Activated CD4-positive, alpha-beta T cell treated with anti-CD3 and anti-CD28 coated beads, Interleukin-2, amount 50 U/mL, for 16 hours (primary cell): ENCODE measurements around the gene KLHL24.
"Not testable (repeated sequence)": the region's sequence is repeated elsewhere in the genome, so short reads cannot be mapped to it uniquely, and the experiment has no call there.

Experiments used
- DNase-seq: peaks from one replicate; pipeline ENCODE4 v3.0.0-alpha.2; 2020

The KLHL24 gene

DNA sequence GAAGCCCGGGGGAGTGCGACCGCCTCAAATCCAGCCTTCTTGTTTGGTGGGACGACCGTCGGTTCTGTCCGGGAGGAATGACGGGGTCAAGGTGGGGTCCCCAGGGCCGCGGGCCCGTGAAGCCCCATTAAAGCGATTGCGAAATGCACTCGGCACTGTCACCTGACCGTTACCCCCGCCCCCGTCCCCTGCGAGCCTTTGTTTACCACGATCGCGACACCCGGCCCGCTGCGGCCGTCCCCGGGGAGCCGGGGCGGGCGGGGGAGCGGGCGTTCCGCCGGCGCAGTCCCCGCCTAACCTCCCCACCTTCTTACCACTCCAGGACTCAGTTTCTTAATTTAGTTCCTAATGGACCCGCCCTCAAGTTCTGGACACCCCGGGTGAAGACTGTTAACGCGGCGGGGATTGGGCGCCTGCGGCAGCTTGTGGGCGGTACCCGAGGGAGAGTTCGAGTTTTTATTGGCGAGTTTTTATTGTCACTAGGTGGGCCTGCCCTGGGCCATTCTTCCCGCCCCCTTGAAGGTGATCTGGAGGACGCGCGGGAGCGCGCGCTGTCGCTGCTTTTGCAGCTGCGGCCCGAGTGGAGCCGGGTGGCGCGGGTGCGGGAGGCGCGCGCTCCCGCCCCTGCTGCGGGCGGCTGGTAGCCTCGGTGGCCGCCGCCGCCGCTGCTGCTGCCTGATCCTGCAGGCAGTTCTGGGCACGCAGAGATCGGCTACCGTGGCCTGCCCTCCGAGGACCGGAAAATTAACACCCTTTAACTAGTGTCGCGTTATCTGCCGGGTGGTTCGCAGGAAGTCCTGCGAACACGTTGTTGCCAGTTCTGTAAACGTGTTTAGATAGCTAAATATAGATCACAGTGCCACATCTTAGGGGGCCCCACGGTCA, 1.0 kb downstream of the KLHL24 start:
- DNase-seq: peak; percentile 97

DNA sequence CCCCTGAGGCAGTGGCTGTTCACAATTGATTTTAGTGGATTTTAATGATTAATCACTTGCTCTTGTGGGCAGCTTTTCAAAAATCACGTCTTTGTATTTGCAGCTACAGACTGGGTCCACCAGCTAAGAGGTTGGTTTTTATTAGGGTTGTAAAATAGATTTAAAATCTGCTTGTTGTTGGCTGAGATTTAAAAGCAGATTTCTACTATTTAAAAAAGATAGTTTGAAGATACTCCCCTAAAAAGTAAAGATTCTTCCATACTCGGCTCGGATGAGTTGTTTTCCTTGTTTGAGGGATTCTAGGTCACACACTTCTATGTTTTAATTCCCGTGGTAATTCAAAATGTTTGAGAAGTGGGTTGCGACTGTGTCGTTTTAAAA, 1.7 kb downstream of the KLHL24 start:
- no peak for DNase-seq

- not testable (repeated sequence) for DNase-seq
These were observed 2.2 kb downstream of the KLHL24 start for GRCh38 chr3:183637633-183638032.

DNA sequence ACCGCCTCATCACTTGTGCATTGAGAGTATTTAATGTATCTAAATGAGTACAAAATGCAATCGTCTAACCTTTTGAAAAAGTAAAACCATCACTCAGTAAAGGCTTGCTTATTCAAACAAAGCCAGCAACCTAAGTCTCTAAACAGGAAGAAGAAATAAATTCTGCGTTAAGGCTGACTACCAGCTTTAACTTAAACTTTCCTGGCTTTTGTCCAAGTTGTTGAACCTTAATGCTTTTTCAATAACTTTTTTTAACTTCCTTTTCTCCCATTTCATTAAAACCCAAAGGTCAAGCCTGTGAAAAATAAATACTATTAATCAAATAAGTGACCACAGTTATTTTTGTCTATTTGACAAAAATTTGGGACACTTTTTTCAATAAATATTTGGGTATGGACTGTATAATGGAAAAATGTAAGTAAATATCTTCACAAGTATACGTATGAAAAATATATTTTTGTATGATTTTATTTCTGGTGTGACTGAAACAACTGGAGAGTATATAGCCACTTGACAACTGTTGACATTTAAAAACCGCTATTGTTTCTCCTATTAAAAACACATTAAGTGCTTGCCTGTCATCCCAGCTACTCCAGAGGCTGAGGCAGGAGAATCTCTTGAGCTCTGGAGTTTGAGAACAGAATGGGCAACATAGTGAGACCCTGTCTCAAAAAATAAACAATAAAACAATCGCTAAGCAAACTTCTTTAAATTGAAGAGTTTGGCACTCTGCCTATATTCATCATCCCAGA, 2.9 kb downstream of the KLHL24 start:
- no peak for DNase-seq

GRCh38 chr3:183640635-183641034, 5.2 kb downstream of the KLHL24 start:
- not testable (repeated sequence) for DNase-seq

GRCh38 chr3:183641882-183642281, 6.5 kb downstream of the KLHL24 start:
- no peak for DNase-seq

- no peak for DNase-seq
These were observed 8.8 kb downstream of the KLHL24 start for GRCh38 chr3:183644244-183644643.

- no peak for DNase-seq
These were observed 9.8 kb downstream of the KLHL24 start for GRCh38 chr3:183645254-183645653.

DNA sequence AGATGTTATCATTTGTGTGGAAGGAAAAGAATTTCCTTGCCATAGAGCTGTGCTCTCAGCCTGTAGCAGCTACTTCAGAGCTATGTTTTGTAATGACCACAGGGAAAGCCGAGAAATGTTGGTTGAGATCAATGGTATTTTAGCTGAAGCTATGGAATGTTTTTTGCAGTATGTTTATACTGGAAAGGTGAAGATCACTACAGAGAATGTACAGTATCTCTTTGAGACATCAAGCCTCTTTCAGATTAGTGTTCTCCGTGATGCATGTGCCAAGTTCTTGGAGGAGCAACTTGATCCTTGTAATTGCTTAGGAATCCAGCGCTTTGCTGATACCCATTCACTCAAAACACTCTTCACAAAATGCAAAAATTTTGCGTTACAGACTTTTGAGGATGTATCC, 15.1 kb downstream of the KLHL24 start:
- DNase-seq: no peak

GRCh38 chr3:183653209-183654064, 18.0 kb downstream of the KLHL24 start:
- DNase-seq: no peak

DNA sequence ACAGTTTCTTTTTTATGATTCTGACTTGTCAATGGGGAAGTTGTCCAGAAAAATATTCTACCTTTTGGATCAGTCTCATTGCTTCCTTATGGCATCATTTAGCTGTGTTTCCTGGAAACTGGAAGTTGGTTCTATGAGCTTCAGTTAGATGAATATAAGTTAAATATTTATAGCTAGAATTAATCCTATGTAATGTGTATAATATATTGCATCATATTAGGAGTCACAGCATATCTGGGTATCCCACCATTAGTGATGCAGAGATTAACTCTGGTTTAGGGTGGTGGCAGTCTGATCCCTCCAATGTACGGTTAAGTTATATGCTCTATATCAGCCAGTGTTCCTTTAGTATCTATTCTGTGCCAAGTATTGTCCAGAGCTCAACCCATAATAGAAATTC, 19.3 kb downstream of the KLHL24 start:
- DNase-seq: no peak

DNA sequence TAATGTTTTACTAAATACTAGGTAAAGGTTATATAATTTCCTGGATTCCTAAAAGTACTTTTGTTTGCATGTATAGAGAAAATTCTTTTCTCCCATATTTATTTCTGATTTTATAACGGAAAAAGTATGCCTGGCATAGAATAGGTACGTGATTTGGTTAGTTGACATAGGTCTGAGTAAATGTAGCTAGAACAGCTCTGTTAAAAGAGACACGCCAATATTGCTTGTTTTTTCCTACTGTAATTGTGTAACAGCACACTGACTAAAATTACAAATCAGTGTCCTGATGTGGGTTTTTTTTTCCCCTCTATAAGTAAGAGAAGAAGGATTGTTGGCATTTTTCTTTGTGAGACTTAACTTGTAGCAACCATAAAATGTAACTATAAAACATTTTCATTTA, 26.7 kb downstream of the KLHL24 start:
- DNase-seq: no peak

GRCh38 chr3:183664913-183665381, 29.5 kb downstream of the KLHL24 start:
- no peak for DNase-seq

DNA sequence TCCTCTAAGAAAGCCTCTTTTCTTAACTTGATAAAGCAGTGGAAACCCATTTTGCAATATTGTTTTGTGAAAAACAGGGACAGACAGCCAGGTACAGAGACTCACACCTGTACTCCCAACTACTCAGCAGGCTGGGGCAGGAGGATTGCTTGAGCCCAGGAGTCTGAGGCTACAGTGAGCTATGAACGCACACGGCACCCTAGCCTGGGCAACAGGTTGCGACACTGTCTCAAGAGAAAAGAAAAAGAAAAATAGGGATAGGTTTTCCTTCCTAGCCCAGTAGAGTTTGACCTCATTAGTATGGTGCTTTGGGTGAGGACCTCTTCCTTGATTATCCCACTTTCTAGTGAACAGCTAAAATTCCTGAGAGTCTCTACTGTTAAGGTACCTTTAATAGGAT, 44.6 kb downstream of the KLHL24 start:
- DNase-seq: no peak

DNA sequence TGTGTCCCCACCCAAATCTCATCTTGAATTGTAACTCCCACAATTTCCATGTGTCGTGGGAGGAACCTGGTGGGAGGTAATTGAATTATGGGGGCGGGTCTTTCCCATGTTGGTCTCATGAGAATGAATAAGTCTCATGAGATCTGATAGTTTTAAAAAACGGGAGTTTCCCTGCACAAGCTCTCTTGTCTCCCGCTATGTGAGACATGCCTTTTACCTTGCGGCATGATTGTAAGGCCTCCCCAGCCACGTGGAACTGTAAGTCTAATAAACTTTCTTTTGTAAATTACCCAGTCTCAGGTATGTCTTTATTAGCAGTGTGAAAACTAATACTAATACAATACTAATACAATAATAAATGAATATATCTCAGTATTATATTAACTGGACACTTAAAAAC, 52.3 kb downstream of the KLHL24 start:
- DNase-seq: no peak

- no peak for DNase-seq
These were observed 53.5 kb downstream of the KLHL24 start for GRCh38 chr3:183688874-183689273.

DNA sequence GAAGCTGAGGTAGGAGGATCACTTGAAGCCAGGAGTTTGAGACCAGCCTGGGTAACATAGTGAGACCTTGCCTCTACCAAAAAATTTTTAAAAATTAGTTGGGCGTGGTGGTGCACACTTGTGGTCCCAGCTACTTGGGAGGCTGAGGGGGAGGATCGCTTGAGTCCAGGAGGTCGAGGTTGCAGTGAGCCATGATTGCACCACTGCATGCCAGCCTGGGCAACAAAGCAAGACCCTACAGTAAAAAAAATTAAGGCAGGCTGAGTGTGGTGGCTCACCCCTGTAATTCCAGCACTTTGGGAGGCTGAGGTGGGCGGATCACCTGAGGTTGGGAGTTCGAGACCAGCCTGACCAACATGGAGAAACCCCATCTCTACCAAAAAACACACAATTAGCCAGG, 54.2 kb downstream of the KLHL24 start:
- DNase-seq: not testable (repeated sequence)

GRCh38 chr3:183690402-183690995, 55.1 kb downstream of the KLHL24 start:
- no peak for DNase-seq

DNA sequence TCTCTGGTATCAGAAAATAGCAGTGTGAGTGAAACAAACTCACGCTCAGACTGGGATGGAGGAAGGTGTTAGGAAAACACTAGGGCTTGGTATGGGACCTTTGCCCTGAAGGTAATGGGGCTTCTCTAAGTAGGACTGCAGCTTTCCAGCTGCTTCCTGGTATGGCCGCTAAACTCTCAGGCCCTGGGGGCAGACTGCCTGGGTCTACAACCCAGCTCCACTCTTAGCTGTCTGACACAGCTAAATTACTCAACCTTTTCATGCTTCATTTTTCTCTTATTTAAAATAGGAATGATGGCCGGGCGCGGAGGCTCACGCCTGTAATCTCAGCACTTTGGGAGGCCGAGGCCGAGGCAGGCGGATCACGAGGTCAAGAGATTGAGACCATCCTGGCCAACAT, 57.0 kb downstream of the KLHL24 start:
- no peak for DNase-seq

DNA sequence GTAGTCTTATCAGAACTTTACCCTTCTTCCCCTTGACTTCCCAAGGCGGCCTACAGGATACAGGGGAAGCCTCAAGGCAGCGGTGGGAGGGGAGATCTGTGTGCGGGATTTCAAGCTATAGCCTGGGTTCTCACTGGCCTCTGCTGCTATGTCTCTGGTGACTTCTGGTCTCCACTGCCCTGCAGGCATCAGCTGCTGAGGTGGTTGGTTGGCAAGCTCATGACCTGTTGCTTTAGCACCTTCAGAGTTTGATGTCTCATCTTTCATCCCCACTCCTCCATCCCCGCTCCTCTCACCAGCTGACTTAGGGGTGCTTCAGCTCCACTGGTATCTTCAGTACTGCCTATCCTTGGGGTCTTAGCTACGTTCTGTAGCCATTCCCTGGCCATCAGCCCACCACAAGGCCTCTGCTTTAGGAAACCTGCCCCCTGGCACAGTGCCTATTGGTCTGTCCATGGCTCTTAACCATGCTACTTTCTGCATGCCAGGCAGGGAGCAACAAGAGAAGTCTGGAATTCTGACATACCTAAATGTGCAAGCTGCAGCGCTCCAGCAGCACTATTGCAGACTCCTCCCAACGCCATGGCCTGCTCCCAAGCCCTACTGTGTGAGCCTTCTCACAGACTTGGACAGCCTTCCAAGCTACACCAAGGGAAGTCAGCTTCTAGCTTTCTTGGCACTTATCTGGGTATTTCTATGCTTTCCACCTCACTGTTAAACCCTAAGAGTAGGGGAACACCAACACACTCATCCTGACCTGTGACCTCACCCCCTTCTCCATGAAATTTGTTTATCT, 60.3 kb downstream of the KLHL24 start:
- no peak for DNase-seq

GRCh38 chr3:183697123-183697609, 61.7 kb downstream of the KLHL24 start:
- DNase-seq: no peak
